IMR-90 (cell line): ENCODE measurements around the gene ITK. TPM values are rescaled to one million over a fixed set of nuclear protein-coding genes. Genes with fewer than 3 reads are reported as not detected.

Experiments used
- ATAC-seq: fragments of 200-7000 bp; cut with Tn5 transposase; 2 replicates; pipeline ENCODE4 v1.9.1; 2020; ENCODE audit warnings: low read depth, mild to moderate bottlenecking, moderate library complexity
- BruUV-seq: library from RNA; stranded (reverse); fragments of 400-500 nt; replicated peaks from 2 replicates; lab custom pipeline; 2021; lab: Mats Ljungman, UMichigan
- CTCF ChIA-PET: fragments of 300-600 bp; formaldehyde crosslinking; extraction: SDS; loops from one replicate; lab custom pipeline; 2021; ENCODE audit warnings: antibody characterized with exemption; lab: Yijun Ruan, JAX
- POLR2A ChIA-PET: fragments of 300-600 bp; sonication (Branson Sonifier 250); formaldehyde crosslinking; loops from one replicate; lab custom pipeline; 2022; ENCODE audit warnings: antibody characterized with exemption; ENCODE audit not compliant: unreplicated experiment; lab: Charles Lee
- DNase-seq: peaks from one replicate; pipeline ENCODE4 v3.0.0; 2013
- H2AFZ ChIP-seq: replicated peaks from 2 replicates; pipeline ENCODE3; 2013; ENCODE audit warnings: low read length, mild to moderate bottlenecking; ENCODE audit not compliant: poor library complexity
- H2AK5ac ChIP-seq: 2 replicates; pipeline ENCODE4 v1.6.1; 2013; ENCODE audit warnings: low read depth, low read length, inconsistent platforms
- H2AK9ac ChIP-seq: replicated peaks from 2 replicates; pipeline ENCODE3; 2013; ENCODE audit warnings: mild to moderate bottlenecking, low read depth, low read length, moderate library complexity; ENCODE audit not compliant: poor library complexity
- H2BK120ac ChIP-seq: 2 replicates; pipeline ENCODE4 v1.6.1; 2013; ENCODE audit warnings: low read depth, low read length, inconsistent platforms
- H2BK15ac ChIP-seq: 3 replicates; pipeline ENCODE4 v1.6.1; 2013; ENCODE audit warnings: low read depth, low read length, inconsistent platforms
- H2BK20ac ChIP-seq: 2 replicates; pipeline ENCODE4 v1.6.1; 2013; ENCODE audit warnings: low read depth, mild to moderate bottlenecking, inconsistent platforms, low read length, moderate library complexity
- H2BK5ac ChIP-seq: 2 replicates; pipeline ENCODE4 v1.6.1; 2013; ENCODE audit warnings: mild to moderate bottlenecking, low read depth, low read length, inconsistent platforms; ENCODE audit not compliant: poor library complexity, severe bottlenecking
- H3K14ac ChIP-seq: replicated peaks from 2 replicates; pipeline ENCODE4 v1.6.1; 2013; ENCODE audit warnings: low read depth, low read length, inconsistent platforms
- H3K18ac ChIP-seq: 2 replicates; pipeline ENCODE4 v1.6.1; 2013; ENCODE audit warnings: low read depth, low read length, control low read depth
- H3K23ac ChIP-seq: 2 replicates; pipeline ENCODE4 v1.6.1; 2013; ENCODE audit warnings: low read depth, low read length, inconsistent platforms
- H3K27ac ChIP-seq: 2 replicates; pipeline ENCODE4 v1.5.1; 2013; ENCODE audit warnings: mild to moderate bottlenecking, control low read depth, low read length; ENCODE audit not compliant: insufficient read depth
- H3K27me3 ChIP-seq: 2 replicates; pipeline ENCODE4 v1.6.1; 2013; ENCODE audit warnings: low read length; ENCODE audit not compliant: control insufficient read depth, insufficient read depth
- H3K36me3 ChIP-seq: 2 replicates; pipeline ENCODE4 v1.6.1; 2013; ENCODE audit warnings: low read length, mixed read lengths; ENCODE audit not compliant: control insufficient read depth, insufficient read depth
- H3K4ac ChIP-seq: 2 replicates; pipeline ENCODE4 v1.6.1; 2013; ENCODE audit warnings: low read depth, low read length, inconsistent platforms
- H3K4me1 ChIP-seq: 2 replicates; pipeline ENCODE4 v1.6.1; 2013; ENCODE audit warnings: low read length, mixed read lengths; ENCODE audit not compliant: control insufficient read depth, insufficient read depth
- H3K4me2 ChIP-seq: 2 replicates; pipeline ENCODE4 v1.6.1; 2013; ENCODE audit warnings: low read depth, mild to moderate bottlenecking, control low read depth, low read length, moderate library complexity
- H3K4me3 ChIP-seq: 2 replicates; pipeline ENCODE4 v1.5.1; 2013; ENCODE audit warnings: low read depth, mild to moderate bottlenecking, control low read depth, low read length, moderate library complexity; ENCODE audit not compliant: insufficient read depth
- H3K56ac ChIP-seq: 2 replicates; pipeline ENCODE4 v1.6.1; 2013; ENCODE audit warnings: low read length, inconsistent platforms; ENCODE audit not compliant: insufficient read depth; ENCODE audit errors: extremely low read depth
- H3K79me1 ChIP-seq, 2 experiments: 2 replicates each; pipeline ENCODE4 v1.6.1; 2013; ENCODE audit warnings: low read length in 2 of 2, inconsistent platforms in 1 of 2, low read depth in 1 of 2
- H3K9ac ChIP-seq: 2 replicates; pipeline ENCODE4 v1.6.1; 2013; ENCODE audit warnings: low read depth, low read length, control low read depth
- H3K9me1 ChIP-seq: 2 replicates; pipeline ENCODE4 v1.6.1; 2013; ENCODE audit warnings: low read length, inconsistent platforms; ENCODE audit not compliant: insufficient read depth
- H3K9me3 ChIP-seq: 2 replicates; pipeline ENCODE4 v1.6.1; 2013; ENCODE audit warnings: low read length; ENCODE audit not compliant: control insufficient read depth, insufficient read depth
- H4K20me1 ChIP-seq: 2 replicates; pipeline ENCODE4 v1.6.1; 2013; ENCODE audit warnings: low read length, inconsistent platforms; ENCODE audit not compliant: insufficient read depth
- H4K5ac ChIP-seq: 2 replicates; pipeline ENCODE4 v1.6.1; 2013; ENCODE audit warnings: mild to moderate bottlenecking, low read depth, low read length, control low read depth
- H4K8ac ChIP-seq, 2 experiments: 2 replicates each; pipeline ENCODE4 v1.6.1; 2013; ENCODE audit warnings: low read depth in 2 of 2, low read length in 2 of 2, control low read depth in 1 of 2, inconsistent platforms in 1 of 2
- H4K91ac ChIP-seq: 2 replicates; pipeline ENCODE4 v1.6.1; 2013; ENCODE audit warnings: low read depth, low read length, inconsistent platforms; ENCODE audit not compliant: insufficient read depth
- CHD1 ChIP-seq: IDR thresholded peaks from 2 replicates; pipeline ENCODE4 v1.6.1; 2012; ENCODE audit warnings: low read depth, low read length, improper control_type of control experiment
- FOS ChIP-seq: fragments of 150-350 bp; IDR thresholded peaks from 2 replicates; pipeline ENCODE4 v1.6.1; 2016; ENCODE audit warnings: low read depth, low read length
- MAFK ChIP-seq: IDR thresholded peaks from 2 replicates; pipeline ENCODE4 v1.6.1; 2012; ENCODE audit warnings: low read depth, low read length, improper control_type of control experiment
- MXI1 ChIP-seq: IDR thresholded peaks from 2 replicates; pipeline ENCODE4 v1.6.1; 2012; ENCODE audit warnings: low read depth, mild to moderate bottlenecking, low read length, moderate library complexity, borderline replicate concordance
- NFE2L2 ChIP-seq: fragments of 150-350 bp; IDR thresholded peaks from 2 replicates; pipeline ENCODE4 v1.6.1; 2016; ENCODE audit warnings: low read depth, mild to moderate bottlenecking, low read length
- POLR2A ChIP-seq: IDR thresholded peaks from 2 replicates; pipeline ENCODE4 v1.6.1; 2012; ENCODE audit warnings: mild to moderate bottlenecking, low read depth, low read length
- RAD21 ChIP-seq: IDR thresholded peaks from 2 replicates; pipeline ENCODE4 v1.6.1; 2012; ENCODE audit warnings: low read length, improper control_type of control experiment
- WGBS, 2 experiments: methylation state at CpG; one replicate each; pipeline versions ENCODE4 v1.1.5 to v1.1.7; 2013; ENCODE audit warnings: missing lambda C conversion rate in 2 of 2; ENCODE audit not compliant: insufficient read length in 1 of 2; ENCODE audit errors: extremely low coverage in 2 of 2; 5-methylcytosine and 5-hydroxymethylcytosine counted together
- dilution Hi-C: fragments of 300-500 bp; cut with HindIII; formaldehyde crosslinking; loops from one replicate; pipeline ENCODE4 v1.14.3; 2018; ENCODE audit warnings: low sequenced_read_pairs; ENCODE audit not compliant: unreplicated experiment
- in situ Hi-C: fragments of 300-500 bp; cut with MboI; formaldehyde crosslinking; loops from 3 replicates; pipeline ENCODE4 v1.14.3; 2019; ENCODE audit warnings: low sequenced_read_pairs, inconsistent platforms, mixed read lengths
- intact Hi-C: fragments of 100-400 bp; cut with micrococcal nuclease; formaldehyde crosslinking; loops from 2 replicates; pipeline ENCODE4 v1.10.0; 2022
- polyA plus RNA-seq, 3 experiments: library from polyadenylated mRNA; depleted of rRNA; stranded (reverse); fragments of >200 nt; gene quantifications; 2 replicates each; pipeline ENCODE4 v1.2.3, GENCODE V29; 2012; ENCODE audit warnings: low replicate concordance in 1 of 3
- total RNA-seq: library from RNA; depleted of rRNA; stranded (reverse); fragments of >200 nt; gene quantifications from 2 replicates; pipeline ENCODE4 v1.2.3, GENCODE V29; 2012

Gene ITK
- total and polyA plus RNA-seq, 2 of the 4 experiments (the other 2 are of a cell fraction) = not detected

DNA sequence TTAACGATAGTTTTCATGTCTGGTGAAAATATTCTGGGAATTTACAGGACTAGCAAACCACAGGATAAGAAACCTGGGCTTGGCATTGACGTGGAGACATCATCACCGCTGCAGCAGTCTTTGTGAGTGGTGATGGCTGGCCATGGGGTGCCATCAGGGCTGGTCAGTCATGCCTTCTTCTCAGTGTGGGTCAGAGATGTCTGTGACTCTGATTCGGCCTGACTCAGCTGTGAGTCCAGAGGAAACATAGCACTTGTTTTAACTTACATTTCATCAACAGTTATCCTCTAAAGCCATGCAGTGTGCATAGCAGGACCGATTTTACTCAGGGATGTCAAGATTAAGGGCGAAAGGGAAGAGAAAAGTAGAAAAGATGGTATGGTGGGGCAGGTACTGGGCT, 52.1 kb downstream of the ITK start:
- Histone ChIP-seq H3K9ac (no peak overlapping the region), H3K56ac (no peak overlapping the region), H3K4me2 (no peak overlapping the region), H4K5ac (no peak overlapping the region), H3K4ac (no peak overlapping the region), H3K23ac (no peak overlapping the region), H2BK20ac (no peak overlapping the region), H2BK120ac (no peak overlapping the region), H3K9me1 (no peaks in the 10 kb centered on the region), H3K14ac (no peak overlapping the region), H3K18ac (no peak overlapping the region), H3K9me3 (no peaks in the 10 kb centered on the region), H4K8ac (no peak overlapping the region), H2BK15ac (no peak overlapping the region), H2AFZ (no peak overlapping the region), H3K4me1 (peaks cover 2% of the 10 kb centered on the region; the same call in 1 of the 2 replicates), H2BK5ac (no peak overlapping the region), H2AK9ac (no peak overlapping the region), H2AK5ac (no peak overlapping the region), H3K36me3 (no peaks in the 10 kb centered on the region), H3K4me3 (no peak overlapping the region), H4K91ac (no peak overlapping the region), H3K27me3 (no peaks in the 10 kb centered on the region), H3K27ac (no peak overlapping the region), H3K79me1 (no peaks in the 10 kb centered on the region), H4K20me1 (no peaks in the 10 kb centered on the region)
- DNase-seq (no peak), ATAC-seq (no peak)
- TF ChIP-seq POLR2A = no peak
- no peak for TF ChIP-seq NFE2L2
- TF ChIP-seq MXI1 = no peak
- no peak for TF ChIP-seq CHD1
- no peak for TF ChIP-seq MAFK
- TF ChIP-seq FOS = no peak
- TF ChIP-seq RAD21 = no peak
- ChIA-PET POLR2A (no interaction called here), CTCF (no interaction called here)
- in situ Hi-C loops (no loop called here), intact Hi-C loops (no loop called here), dilution Hi-C loops (no loop called here)
- 80% methylated on average over 1 of the region's 6 CpGs; no CpG with 5 or more reads in 1 of the 2 experiments for WGBS, 2 experiments
- BruUV-seq = no TSS peak
